Lung microvascular endothelial cell (primary cell): Measurements from ENCODE around the gene BHMT2. TPM values are rescaled to one million over a fixed set of nuclear protein-coding genes. Genes with fewer than 3 reads are reported as not detected.

Experiments used
- DNase-seq, 2 donors: peaks; one replicate each; pipeline versions ENCODE4 v3.0.0 to v3.0.0-alpha.2; 2010; ENCODE audit warnings: low read depth in 2 of 2
- total RNA-seq: library from RNA; depleted of rRNA; stranded (reverse); fragments of >200 nt; gene quantifications from 2 replicates; pipeline ENCODE4 v1.2.1, GENCODE V29; 2014

Gene BHMT2
- total RNA-seq, 1 donor from 2014 or later = 7.7 TPM

- DNase-seq = no peak
These were observed 7.1 kb upstream of the BHMT2 start for GRCh38 chr5:79062436-79062835.

- DNase-seq = peak; percentile 1 to 72
These were observed 742 bp downstream of the BHMT2 start for GRCh38 chr5:79070350-79070667.

- DNase-seq = peak in 1 of 2 donors; percentile 65
These were observed 5.1 kb downstream of the BHMT2 start for GRCh38 chr5:79074641-79075040.

GRCh38 chr5:79075646-79076426 is 6.3 kb downstream of the BHMT2 start:
- DNase-seq = peak in 1 of 2 donors; percentile 21

GRCh38 chr5:79076819-79077218 is 7.3 kb downstream of the BHMT2 start:
- DNase-seq = peak in 1 of 2 donors; percentile 64

GRCh38 chr5:79077680-79078365 is 8.3 kb downstream of the BHMT2 start:
- DNase-seq = peak in 1 of 2 donors; percentile 24

GRCh38 chr5:79080804-79081203 is 11.2 kb downstream of the BHMT2 start:
- no peak for DNase-seq

GRCh38 chr5:79081779-79082178 is 12.2 kb downstream of the BHMT2 start:
- DNase-seq = no peak

- DNase-seq = no peak
These were observed 16.5 kb downstream of the BHMT2 start for GRCh38 chr5:79086116-79086515.

- no peak for DNase-seq
These were observed 18.9 kb downstream of the BHMT2 start for GRCh38 chr5:79088507-79088906.

GRCh38 chr5:79091064-79091463 is 21.5 kb downstream of the BHMT2 start:
- DNase-seq = no peak

- DNase-seq = no peak
These were observed 24.2 kb downstream of the BHMT2 start for GRCh38 chr5:79093762-79094161.

GRCh38 chr5:79105868-79106267 is 36.3 kb downstream of the BHMT2 start:
- DNase-seq = no peak

GRCh38 chr5:79107020-79107796 is 37.6 kb downstream of the BHMT2 start:
- DNase-seq = peak in 1 of 2 donors; percentile 23

GRCh38 chr5:79108086-79108485 is 38.5 kb downstream of the BHMT2 start:
- DNase-seq = peak in 1 of 2 donors; percentile 55

GRCh38 chr5:79108792-79109191 is 39.2 kb downstream of the BHMT2 start:
- no peak for DNase-seq

GRCh38 chr5:79109527-79110492 is 40.2 kb downstream of the BHMT2 start:
- peak in 1 of 2 donors; percentile 42 for DNase-seq

- DNase-seq = no peak
These were observed 41.9 kb downstream of the BHMT2 start, which contains the start of gene BHMT for GRCh38 chr5:79111387-79111959. TSS of gene BHMT (plus strand) at chr5:79111809. CDS start at chr5:79111886, 77 bp downstream.

- DNase-seq = no peak
These were observed 42.6 kb downstream of the BHMT2 start for GRCh38 chr5:79111960-79112702.

GRCh38 chr5:79112703-79113058 is 43.1 kb downstream of the BHMT2 start:
- no peak for DNase-seq
